Breast epithelium (tissue), 4 donors: Measurements from ENCODE around the gene ZDHHC17. TPM values are rescaled to one million over a fixed set of nuclear protein-coding genes. Genes with fewer than 3 reads are reported as not detected.
"Not testable (repeated sequence)": the region's sequence is repeated elsewhere in the genome, so short reads cannot be mapped to it uniquely, and the experiment has no call there.

Source experiments
- DNase-seq, 2 donors: peaks; one replicate each; pipeline ENCODE4 v3.0.0-alpha.2; 2019; ENCODE audit warnings: low spot score in 2 of 2
- H3K27ac ChIP-seq, 2 donors: fragments of 200-600 bp; sonication (generic) in 1 of 2; one replicate each; pipeline ENCODE4 v1.5.1; 2016 to 2019; ENCODE audit warnings: mild to moderate bottlenecking in 1 of 2
- H3K27me3 ChIP-seq, 2 donors: fragments of 200-600 bp; sonication (generic) in 1 of 2; one replicate each; pipeline versions ENCODE4 v1.5.1 to v1.6.0; 2017 to 2019; ENCODE audit warnings: control low read depth in 1 of 2, mild to moderate bottlenecking in 1 of 2
- H3K36me3 ChIP-seq: fragments of 200-600 bp; one replicate; pipeline ENCODE4 v1.5.1; 2019
- H3K4me1 ChIP-seq, 2 donors: fragments of 200-600 bp; sonication (generic); one replicate each; pipeline ENCODE4 v1.5.1; 2016 to 2019; ENCODE audit warnings: control low read depth in 1 of 2
- H3K4me3 ChIP-seq, 3 donors: fragments of 200-600 bp; sonication (generic); 1 replicate in 2 of 3; 2 replicates in 1 of 3; pipeline ENCODE4 v1.5.1; 2016 to 2019; ENCODE audit warnings: mild to moderate bottlenecking in 3 of 3, moderate library complexity in 2 of 3
- H3K9me3 ChIP-seq, 2 donors: fragments of 200-600 bp; sonication (generic) in 1 of 2; one replicate each; pipeline ENCODE4 v1.5.1; 2016 to 2019; ENCODE audit warnings: control low read depth in 1 of 2
- POLR2A ChIP-seq: fragments of 450-650 bp; IDR thresholded peaks from one replicate; pipeline ENCODE4 v1.6.1; 2016; ENCODE audit warnings: antibody characterized with exemption, mild to moderate bottlenecking, moderate library complexity
- POLR2AphosphoS5 ChIP-seq, 3 donors: sonication (generic); formaldehyde crosslinking; IDR thresholded peaks; one replicate each; pipeline ENCODE4 v1.6.1; 2017; ENCODE audit warnings: antibody characterized with exemption in 3 of 3
- intact Hi-C: fragments of 100-400 bp; cut with DNase I; formaldehyde crosslinking; loops from one replicate; pipeline ENCODE4 v1.15.1; 2023; ENCODE audit warnings: low total_unique reads
- total RNA-seq, 3 donors: library from RNA; depleted of rRNA; stranded (reverse); fragments of >200 nt; gene quantifications; one replicate each; pipeline ENCODE4 v1.1.0, GENCODE V29; 2016
- TF ChIP-seq, protein P1 (sequence below), 3 donors: fragments of 450-650 bp; IDR thresholded peaks; one replicate each; pipeline ENCODE4 v1.5.1; 2016 to 2017; ENCODE audit warnings: antibody characterized with exemption in 3 of 3, mild to moderate bottlenecking in 3 of 3, moderate library complexity in 3 of 3

ZDHHC17 gene
- total RNA-seq, 3 donors from 2014 or later, result 51.8 to 86.1 (median 67.2) TPM

DNA sequence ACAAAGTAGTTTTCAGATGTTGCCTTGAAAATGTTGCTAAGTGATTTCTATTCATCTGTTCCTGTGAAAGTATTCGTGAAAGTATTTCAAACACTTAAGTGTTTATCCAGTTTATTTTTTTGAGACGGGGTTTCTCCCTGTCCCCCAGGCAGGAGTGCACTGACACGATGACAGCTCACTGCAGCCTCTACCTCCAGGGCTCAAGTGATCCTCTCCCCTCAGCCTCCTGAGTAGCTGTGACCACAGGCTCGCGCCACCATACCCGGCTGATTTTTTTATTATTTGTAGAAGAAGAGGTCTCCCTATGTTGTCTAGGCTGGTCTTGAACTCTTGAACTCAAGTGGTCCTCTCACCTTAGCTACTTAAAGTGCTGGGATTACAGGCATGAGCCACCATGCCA, 1.7 kb downstream of the ZDHHC17 start:
- Histone ChIP-seq H3K27ac (peak overlapping the region; percentile 98), H3K36me3 (no peaks in the 10 kb centered on the region), H3K4me1 (peaks cover 0 to 6% of the 10 kb centered on the region in 2 donors), H3K27me3 (no peaks in the 10 kb centered on the region), H3K9me3 (no peaks in the 10 kb centered on the region), H3K4me3 (peak overlapping the region in 2 of 3 donors; percentile 78 to 84)
- intact Hi-C loops, result no loop called here
- DNase-seq, result no peak
- no peak for TF ChIP-seq POLR2A
- no peak for TF ChIP-seq POLR2AphosphoS5 (IDR thresholded peaks at IDR 0.05)
- TF ChIP-seq, protein P1, sequence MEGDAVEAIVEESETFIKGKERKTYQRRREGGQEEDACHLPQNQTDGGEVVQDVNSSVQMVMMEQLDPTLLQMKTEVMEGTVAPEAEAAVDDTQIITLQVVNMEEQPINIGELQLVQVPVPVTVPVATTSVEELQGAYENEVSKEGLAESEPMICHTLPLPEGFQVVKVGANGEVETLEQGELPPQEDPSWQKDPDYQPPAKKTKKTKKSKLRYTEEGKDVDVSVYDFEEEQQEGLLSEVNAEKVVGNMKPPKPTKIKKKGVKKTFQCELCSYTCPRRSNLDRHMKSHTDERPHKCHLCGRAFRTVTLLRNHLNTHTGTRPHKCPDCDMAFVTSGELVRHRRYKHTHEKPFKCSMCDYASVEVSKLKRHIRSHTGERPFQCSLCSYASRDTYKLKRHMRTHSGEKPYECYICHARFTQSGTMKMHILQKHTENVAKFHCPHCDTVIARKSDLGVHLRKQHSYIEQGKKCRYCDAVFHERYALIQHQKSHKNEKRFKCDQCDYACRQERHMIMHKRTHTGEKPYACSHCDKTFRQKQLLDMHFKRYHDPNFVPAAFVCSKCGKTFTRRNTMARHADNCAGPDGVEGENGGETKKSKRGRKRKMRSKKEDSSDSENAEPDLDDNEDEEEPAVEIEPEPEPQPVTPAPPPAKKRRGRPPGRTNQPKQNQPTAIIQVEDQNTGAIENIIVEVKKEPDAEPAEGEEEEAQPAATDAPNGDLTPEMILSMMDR (IDR thresholded peaks at IDR 0.05), result no peak

DNA sequence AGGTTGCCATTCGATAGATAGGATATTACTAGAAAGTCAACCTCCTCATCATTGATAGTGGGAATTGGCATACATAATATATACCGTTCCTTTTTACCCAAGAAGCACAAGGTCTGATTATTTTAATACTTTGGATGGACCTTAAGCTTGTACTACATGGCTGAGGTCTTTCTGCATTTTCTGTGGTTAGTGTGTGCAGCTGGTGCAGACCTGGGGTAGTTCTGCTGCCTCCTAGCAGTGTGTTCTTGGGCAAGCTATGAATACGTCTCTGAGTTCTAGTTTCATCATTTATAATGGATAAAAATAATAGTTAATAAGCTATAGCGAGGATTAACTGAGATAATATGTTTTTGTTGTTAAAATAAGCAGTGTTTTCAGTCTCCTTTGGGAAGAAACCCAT, 2.2 kb downstream of the ZDHHC17 start:
- Histone ChIP-seq H3K9me3 (no peaks in the 10 kb centered on the region), H3K27me3 (no peaks in the 10 kb centered on the region), H3K36me3 (no peaks in the 10 kb centered on the region), H3K27ac (no peak overlapping the region), H3K4me1 (peaks cover 0 to 6% of the 10 kb centered on the region in 2 donors), H3K4me3 (no peak overlapping the region)
- DNase-seq, result no peak
- intact Hi-C loops, result no loop called here
- TF ChIP-seq, protein P1 (IDR thresholded peaks at IDR 0.05), result no peak
- TF ChIP-seq POLR2AphosphoS5 (IDR thresholded peaks at IDR 0.05) (no peak), POLR2A (no peak)

DNA sequence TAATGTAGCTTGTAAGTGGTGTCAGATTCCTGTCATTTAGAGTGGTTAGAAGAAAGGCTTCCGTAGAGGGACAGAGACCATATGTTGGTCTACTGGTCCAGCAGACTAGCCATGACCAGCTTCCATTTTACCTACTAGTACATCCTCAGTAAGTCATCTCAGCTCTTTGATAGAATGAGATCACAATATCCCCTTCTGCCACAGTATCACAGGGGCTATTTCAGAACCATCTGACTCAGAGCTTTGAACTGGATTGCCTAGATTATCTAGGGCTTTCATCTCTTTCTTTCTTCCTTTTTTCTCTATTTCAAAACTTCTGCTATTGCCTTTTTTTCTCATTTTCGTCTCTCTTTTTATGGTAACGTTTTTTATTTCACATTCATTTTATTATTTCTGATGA, 4.7 kb downstream of the ZDHHC17 start:
- Histone ChIP-seq H3K27ac (no peak overlapping the region), H3K27me3 (no peaks in the 10 kb centered on the region), H3K4me3 (no peak overlapping the region), H3K4me1 (no peaks in the 10 kb centered on the region), H3K9me3 (no peaks in the 10 kb centered on the region), H3K36me3 (no peaks in the 10 kb centered on the region)
- intact Hi-C loops, result no loop called here
- TF ChIP-seq POLR2A (no peak), POLR2AphosphoS5 (IDR thresholded peaks at IDR 0.05) (no peak)
- TF ChIP-seq, protein P1 (IDR thresholded peaks at IDR 0.05), result no peak
- DNase-seq, result no peak

DNA sequence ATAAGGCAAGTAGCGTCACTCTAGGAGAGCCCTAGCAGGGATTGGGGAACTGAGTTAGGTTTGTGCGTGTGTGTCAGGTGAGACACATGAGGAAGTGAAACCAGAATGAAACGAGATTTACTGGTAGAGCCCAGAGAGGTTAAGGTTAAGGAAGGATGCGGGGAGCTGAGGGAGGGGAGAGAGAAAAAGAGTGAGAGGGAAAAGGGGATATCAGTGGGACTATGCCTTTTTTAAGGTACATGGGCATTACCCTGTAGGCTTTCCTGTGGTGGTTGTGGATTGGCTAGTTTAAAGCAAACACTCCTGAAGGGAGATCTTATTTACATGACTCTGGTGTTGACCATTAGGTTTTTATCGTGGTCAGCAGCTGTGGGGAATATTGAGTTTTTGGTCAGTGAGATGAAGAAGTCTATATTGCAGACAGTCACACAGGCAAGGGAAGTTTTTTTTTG, 13.9 kb downstream of the ZDHHC17 start:
- Histone ChIP-seq H3K27me3 (no peaks in the 10 kb centered on the region), H3K4me3 (no peak overlapping the region), H3K27ac (no peak overlapping the region), H3K36me3 (no peaks in the 10 kb centered on the region), H3K4me1 (no peaks in the 10 kb centered on the region), H3K9me3 (no peaks in the 10 kb centered on the region)
- intact Hi-C loops, result loop anchor here (5.0 kb wide), 1 partner anchor 205 kb away; no protein-coding TSS in a partner anchor
- TF ChIP-seq POLR2A, result no peak
- no peak for TF ChIP-seq POLR2AphosphoS5 (IDR thresholded peaks at IDR 0.05)
- TF ChIP-seq, protein P1 (IDR thresholded peaks at IDR 0.05), result no peak
- DNase-seq, result no peak

DNA sequence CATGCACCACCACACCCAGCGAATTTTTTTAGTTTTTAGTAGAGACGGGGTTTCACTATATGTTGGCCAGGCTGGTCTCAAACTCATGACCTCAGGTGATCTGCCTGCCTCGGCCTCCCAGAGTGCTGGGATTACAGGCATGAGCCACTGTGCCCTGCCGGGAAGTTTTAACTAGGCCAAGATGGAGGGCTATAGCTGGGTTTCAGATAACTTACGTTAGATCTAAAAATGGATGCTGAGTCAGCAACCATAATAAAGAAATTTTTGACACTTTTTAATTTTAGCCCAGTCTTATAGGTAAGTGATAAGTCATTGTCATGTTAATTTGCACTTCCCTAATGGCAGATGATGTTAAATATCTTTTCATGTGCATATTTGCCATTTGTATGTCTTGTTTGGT, 14.4 kb downstream of the ZDHHC17 start:
- Histone ChIP-seq H3K27me3 (no peaks in the 10 kb centered on the region), H3K9me3 (no peaks in the 10 kb centered on the region), H3K36me3 (no peaks in the 10 kb centered on the region), H3K4me1 (no peaks in the 10 kb centered on the region), H3K4me3 (no peak overlapping the region), H3K27ac (no peak overlapping the region)
- DNase-seq, result no peak
- intact Hi-C loops, result loop anchor here (5.0 kb wide), 1 partner anchor 206 kb away; no protein-coding TSS in a partner anchor
- TF ChIP-seq POLR2A (no peak), POLR2AphosphoS5 (IDR thresholded peaks at IDR 0.05) (no peak)
- TF ChIP-seq, protein P1 (IDR thresholded peaks at IDR 0.05), result no peak

DNA sequence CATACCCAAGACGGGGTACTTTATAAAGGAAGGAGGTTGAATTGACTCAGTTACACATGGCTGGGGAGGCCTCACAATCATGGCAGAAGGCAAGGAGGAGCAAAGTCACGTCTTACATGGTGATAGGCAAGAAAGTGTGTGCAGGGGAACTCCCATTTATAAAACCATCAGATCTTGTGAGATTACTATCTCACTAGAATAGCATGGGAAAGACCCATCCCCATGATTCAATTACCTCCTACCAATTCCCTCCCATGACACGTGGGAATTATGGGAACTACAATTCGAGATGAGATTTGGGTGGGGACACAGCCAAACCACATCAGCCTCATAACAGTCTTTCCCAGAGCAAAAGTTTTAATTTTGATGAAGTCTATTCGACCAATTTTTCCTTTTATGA, 15.4 kb downstream of the ZDHHC17 start:
- not testable (repeated sequence) for H3K27me3 ChIP-seq, H3K4me3 ChIP-seq, H3K36me3 ChIP-seq, H3K9me3 ChIP-seq, DNase-seq, H3K27ac ChIP-seq, H3K4me1 ChIP-seq
- intact Hi-C loops, result loop anchor here (5.0 kb wide), 1 partner anchor 207 kb away; no protein-coding TSS in a partner anchor
